HepG2 (cell line): ENCODE results near the gene ASH1L. TPM values are rescaled to one million over a fixed set of nuclear protein-coding genes. Genes with fewer than 3 reads are reported as not detected.

Experiments
- ATF7-NPFF ChIP-seq: sonication (generic); formaldehyde crosslinking; IDR thresholded peaks from 2 replicates; pipeline ENCODE4 v1.8.1; 2023; ENCODE audit warnings: mild to moderate bottlenecking, low read depth, missing genetic modification reagents, moderate library complexity
- BORCS8-MEF2B ChIP-seq: sonication (generic); formaldehyde crosslinking; IDR thresholded peaks from 2 replicates; pipeline ENCODE4 v1.8.0; 2022; ENCODE audit warnings: mild to moderate bottlenecking, missing genetic modification reagents
- BRF2 ChIP-seq: sonication (generic); formaldehyde crosslinking; IDR thresholded peaks from 2 replicates; pipeline ENCODE4 v1.8.1; 2022; ENCODE audit warnings: mild to moderate bottlenecking, missing genetic modification reagents
- CAMTA2 ChIP-seq: sonication (generic); formaldehyde crosslinking; IDR thresholded peaks from 2 replicates; pipeline ENCODE4 v1.4.0; 2020; ENCODE audit warnings: mild to moderate bottlenecking, missing genetic modification reagents, borderline replicate concordance
- FOXA3 ChIP-seq: IDR thresholded peaks from 2 replicates; pipeline ENCODE4 v1.6.1; 2016; ENCODE audit warnings: missing genetic modification reagents, missing compliant biosample characterization
- HNRNPLL ChIP-seq: fragments of 200-400 bp; formaldehyde crosslinking; IDR thresholded peaks from 2 replicates; pipeline ENCODE4 v1.6.1; 2017; ENCODE audit warnings: mild to moderate bottlenecking, low read depth, low read length; ENCODE audit not compliant: poor library complexity, severe bottlenecking
- MAF1 ChIP-seq: sonication (generic); formaldehyde crosslinking; IDR thresholded peaks from 2 replicates; pipeline ENCODE4 v1.5.0; 2020; ENCODE audit warnings: missing genetic modification reagents, borderline replicate concordance
- MATR3 ChIP-seq: sonication (generic); formaldehyde crosslinking; IDR thresholded peaks from 2 replicates; pipeline ENCODE4 v1.4.0; 2020; ENCODE audit warnings: missing genetic modification reagents
- NFAT5 ChIP-seq: sonication (generic); formaldehyde crosslinking; IDR thresholded peaks from 2 replicates; pipeline ENCODE4 v1.4.0; 2020; ENCODE audit warnings: missing genetic modification reagents
- NFATC3 ChIP-seq: sonication (generic); formaldehyde crosslinking; IDR thresholded peaks from 2 replicates; pipeline ENCODE4 v1.5.1; 2020; ENCODE audit warnings: mild to moderate bottlenecking, missing genetic modification reagents
- NFE2 ChIP-seq: sonication (generic); formaldehyde crosslinking; IDR thresholded peaks from 2 replicates; pipeline ENCODE4 v1.4.0; 2020; ENCODE audit warnings: missing genetic modification reagents
- ONECUT2 ChIP-seq: sonication (generic); formaldehyde crosslinking; IDR thresholded peaks from 2 replicates; pipeline ENCODE4 v1.4.0; 2020; ENCODE audit warnings: missing genetic modification reagents
- SSRP1 ChIP-seq: IDR thresholded peaks from 2 replicates; pipeline ENCODE4 v1.6.1; 2016; ENCODE audit warnings: control low read depth
- ZNF205 ChIP-seq: IDR thresholded peaks from 2 replicates; pipeline ENCODE4 v1.6.1; 2018; ENCODE audit warnings: missing biosample characterization, missing genetic modification reagents
- ZNF260 ChIP-seq: sonication (generic); formaldehyde crosslinking; IDR thresholded peaks from 2 replicates; pipeline ENCODE4 v1.4.0; 2020; ENCODE audit warnings: missing genetic modification reagents, low read depth, mild to moderate bottlenecking, borderline replicate concordance
- ZNF432 ChIP-seq: sonication (generic); formaldehyde crosslinking; IDR thresholded peaks from 2 replicates; pipeline ENCODE4 v1.5.0; 2020; ENCODE audit warnings: missing genetic modification reagents, mild to moderate bottlenecking, borderline replicate concordance
- ZNF484 ChIP-seq: sonication (generic); formaldehyde crosslinking; IDR thresholded peaks from 2 replicates; pipeline ENCODE4 v1.5.1; 2020; ENCODE audit warnings: mild to moderate bottlenecking, low read depth, missing genetic modification reagents, borderline replicate concordance
- ZNF496 ChIP-seq: sonication (generic); formaldehyde crosslinking; IDR thresholded peaks from 2 replicates; pipeline ENCODE4 v1.8.1; 2023; ENCODE audit warnings: mild to moderate bottlenecking, moderate library complexity, missing genetic modification reagents; ENCODE audit not compliant: insufficient replicate concordance
- ZNF563 ChIP-seq: sonication (generic); formaldehyde crosslinking; IDR thresholded peaks from 2 replicates; pipeline ENCODE4 v1.8.0; 2022; ENCODE audit warnings: mild to moderate bottlenecking, moderate library complexity, missing genetic modification reagents
- ZNF670 ChIP-seq: sonication (generic); formaldehyde crosslinking; IDR thresholded peaks from 2 replicates; pipeline ENCODE4 v1.8.0; 2022; ENCODE audit warnings: mild to moderate bottlenecking, missing genetic modification reagents, borderline replicate concordance
- ZNF883 ChIP-seq: sonication (generic); formaldehyde crosslinking; IDR thresholded peaks from 2 replicates; pipeline ENCODE4 v1.5.1; 2020; ENCODE audit warnings: mild to moderate bottlenecking, missing genetic modification reagents; ENCODE audit errors: not compliant biosample characterization
- polyA plus RNA-seq, 8 experiments: library from polyadenylated mRNA; depleted of rRNA in 3 of 8; stranded (reverse) in 7 of 8; unstranded in 1 of 8; fragments of >200 nt; fragmentation: Illumina TruSeq in 4 of 8; extraction: Trizol in 4 of 8; gene quantifications; 2 replicates each; pipeline versions ENCODE4 v1.2.1 to v1.2.3, GENCODE V29; 2011 to 2016; ENCODE audit warnings: low read depth in 4 of 8, missing spikeins in 1 of 8, mixed read lengths in 1 of 8; ENCODE audit not compliant: insufficient read depth in 1 of 8
- total RNA-seq, 5 experiments: library from RNA; depleted of rRNA; stranded (reverse); fragments of >200 nt; fragmentation: Illumina TruSeq; extraction: Trizol; gene quantifications; 2 replicates each; pipeline ENCODE4 v1.2.3, GENCODE V29; 2016; ENCODE audit warnings: low read depth in 1 of 5
- TF ChIP-seq, protein P1 (sequence below): IDR thresholded peaks from 2 replicates; pipeline ENCODE4 v1.6.1; 2016; ENCODE audit warnings: mild to moderate bottlenecking, missing biosample characterization, missing genetic modification reagents
- TF ChIP-seq, protein P2 (sequence below): sonication (generic); formaldehyde crosslinking; IDR thresholded peaks from 2 replicates; pipeline ENCODE4 v1.5.0; 2020; ENCODE audit warnings: mild to moderate bottlenecking, missing genetic modification reagents, moderate library complexity

The ASH1L gene
- total and polyA plus RNA-seq, 2 of the 13 experiments (the other 11 are each of a cell fraction or from before 2014, with no cell fraction given), result 10.2 to 15.3 TPM

DNA sequence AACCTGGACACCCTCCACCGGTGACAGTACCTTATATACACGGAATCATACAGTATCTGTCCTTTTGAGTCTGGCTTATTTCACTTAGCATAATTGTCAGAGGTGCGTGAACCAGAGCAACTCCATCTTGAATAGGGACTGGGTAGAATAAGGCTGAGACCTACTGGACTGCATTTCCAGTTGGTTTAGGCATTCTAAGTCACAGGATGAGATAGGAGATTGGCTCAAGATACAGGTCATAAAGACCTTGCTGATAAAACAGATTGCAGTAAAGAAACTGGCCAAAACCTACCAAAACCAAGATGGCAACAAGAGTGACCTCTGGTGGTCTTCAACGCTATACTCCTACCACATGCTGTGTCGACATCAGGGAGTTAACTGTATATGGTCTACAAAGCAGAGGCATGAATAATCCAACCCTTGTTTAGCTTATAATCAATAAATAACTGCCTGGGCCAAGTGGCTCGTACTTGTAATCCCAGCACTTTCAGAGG, 255.3 kb downstream of the ASH1L start (continued):
- TF ChIP-seq ZNF496 (CRISPR knock-in tag) (no peak), NFAT5 (CRISPR knock-in tag) (no peak), ZNF205 (CRISPR knock-in tag) (no peak), MATR3 (CRISPR knock-in tag) (no peak), ZNF563 (CRISPR knock-in tag) (no peak), NFATC3 (CRISPR knock-in tag) (no peak), HNRNPLL (no peak), ZNF484 (CRISPR knock-in tag) (no peak), ATF7-NPFF (CRISPR knock-in tag) (no peak), CAMTA2 (CRISPR knock-in tag) (no peak), BORCS8-MEF2B (CRISPR knock-in tag) (no peak), MAF1 (CRISPR knock-in tag) (no peak), ZNF432 (CRISPR knock-in tag) (no peak), FOXA3 (CRISPR knock-in tag) (0 out of 2 replicates have a peak, but pooled peaks have one; percentile 35), SSRP1 (CRISPR knock-in tag) (no peak), ZNF260 (CRISPR knock-in tag) (no peak), ZNF670 (CRISPR knock-in tag) (no peak), BRF2 (CRISPR knock-in tag) (no peak), NFE2 (no peak), ZNF883 (no peak), ONECUT2 (CRISPR knock-in tag) (peak; percentile 55; the same call in 1 of the 2 replicates)
- TF ChIP-seq, protein P1, sequence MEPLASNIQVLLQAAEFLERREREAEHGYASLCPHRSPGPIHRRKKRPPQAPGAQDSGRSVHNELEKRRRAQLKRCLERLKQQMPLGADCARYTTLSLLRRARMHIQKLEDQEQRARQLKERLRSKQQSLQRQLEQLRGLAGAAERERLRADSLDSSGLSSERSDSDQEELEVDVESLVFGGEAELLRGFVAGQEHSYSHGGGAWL (CRISPR knock-in tag), result no peak
- TF ChIP-seq, protein P2, sequence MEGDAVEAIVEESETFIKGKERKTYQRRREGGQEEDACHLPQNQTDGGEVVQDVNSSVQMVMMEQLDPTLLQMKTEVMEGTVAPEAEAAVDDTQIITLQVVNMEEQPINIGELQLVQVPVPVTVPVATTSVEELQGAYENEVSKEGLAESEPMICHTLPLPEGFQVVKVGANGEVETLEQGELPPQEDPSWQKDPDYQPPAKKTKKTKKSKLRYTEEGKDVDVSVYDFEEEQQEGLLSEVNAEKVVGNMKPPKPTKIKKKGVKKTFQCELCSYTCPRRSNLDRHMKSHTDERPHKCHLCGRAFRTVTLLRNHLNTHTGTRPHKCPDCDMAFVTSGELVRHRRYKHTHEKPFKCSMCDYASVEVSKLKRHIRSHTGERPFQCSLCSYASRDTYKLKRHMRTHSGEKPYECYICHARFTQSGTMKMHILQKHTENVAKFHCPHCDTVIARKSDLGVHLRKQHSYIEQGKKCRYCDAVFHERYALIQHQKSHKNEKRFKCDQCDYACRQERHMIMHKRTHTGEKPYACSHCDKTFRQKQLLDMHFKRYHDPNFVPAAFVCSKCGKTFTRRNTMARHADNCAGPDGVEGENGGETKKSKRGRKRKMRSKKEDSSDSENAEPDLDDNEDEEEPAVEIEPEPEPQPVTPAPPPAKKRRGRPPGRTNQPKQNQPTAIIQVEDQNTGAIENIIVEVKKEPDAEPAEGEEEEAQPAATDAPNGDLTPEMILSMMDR, result peak; percentile 86
